Smooth muscle cell of the brain vasculature (primary cell): ENCODE measurements around the gene ZDHHC14.
"Not testable (repeated sequence)": the region's sequence is repeated elsewhere in the genome, so short reads cannot be mapped to it uniquely, and the experiment has no call there.

ENCODE experiments used
- DNase-seq: peaks from one replicate; pipeline ENCODE4 v3.0.0-alpha.2; 2012; ENCODE audit warnings: low read depth, low spot score

The ZDHHC14 gene

GRCh38 chr6:157685596-157686280 is 304.7 kb downstream of the ZDHHC14 start:
- DNase-seq = no peak

GRCh38 chr6:157688275-157688959 is 307.4 kb downstream of the ZDHHC14 start:
- no peak for DNase-seq

- no peak for DNase-seq
These were observed 308.1 kb downstream of the ZDHHC14 start for GRCh38 chr6:157688960-157689599.

GRCh38 chr6:157689875-157690274 is 308.9 kb downstream of the ZDHHC14 start:
- no peak for DNase-seq

GRCh38 chr6:157690441-157691210 is 309.6 kb downstream of the ZDHHC14 start:
- no peak for DNase-seq

GRCh38 chr6:157691621-157692020 is 310.6 kb downstream of the ZDHHC14 start:
- DNase-seq = not testable (repeated sequence)

GRCh38 chr6:157693867-157694266 is 312.9 kb downstream of the ZDHHC14 start:
- DNase-seq = no peak

- DNase-seq = no peak
These were observed 314.5 kb downstream of the ZDHHC14 start for GRCh38 chr6:157695301-157696040.

GRCh38 chr6:157699777-157700636 is 319.0 kb downstream of the ZDHHC14 start:
- no peak for DNase-seq

GRCh38 chr6:157706351-157706750 is 325.4 kb downstream of the ZDHHC14 start:
- not testable (repeated sequence) for DNase-seq

GRCh38 chr6:157706883-157707282 is 325.9 kb downstream of the ZDHHC14 start:
- no peak for DNase-seq

- DNase-seq = no peak
These were observed 326.6 kb downstream of the ZDHHC14 start for GRCh38 chr6:157707576-157707975.

GRCh38 chr6:157708239-157708638 is 327.2 kb downstream of the ZDHHC14 start:
- DNase-seq = no peak

- no peak for DNase-seq
These were observed 327.9 kb downstream of the ZDHHC14 start for GRCh38 chr6:157708933-157709332.

- DNase-seq = no peak
These were observed 328.6 kb downstream of the ZDHHC14 start for GRCh38 chr6:157709555-157709954.

GRCh38 chr6:157710604-157711003 is 329.6 kb downstream of the ZDHHC14 start:
- DNase-seq = no peak

GRCh38 chr6:157711060-157711459 is 330.1 kb downstream of the ZDHHC14 start:
- no peak for DNase-seq

- DNase-seq = no peak
These were observed 331.8 kb downstream of the ZDHHC14 start for GRCh38 chr6:157712585-157713295.

- DNase-seq = no peak
These were observed 332.6 kb downstream of the ZDHHC14 start for GRCh38 chr6:157713451-157714152.
